ENCODE results near the gene CCDC188.
"Not testable (repeated sequence)": the region's sequence is repeated elsewhere in the genome, so short reads cannot be mapped to it uniquely, and the experiment has no call there.

CCDC188 gene

DNA sequence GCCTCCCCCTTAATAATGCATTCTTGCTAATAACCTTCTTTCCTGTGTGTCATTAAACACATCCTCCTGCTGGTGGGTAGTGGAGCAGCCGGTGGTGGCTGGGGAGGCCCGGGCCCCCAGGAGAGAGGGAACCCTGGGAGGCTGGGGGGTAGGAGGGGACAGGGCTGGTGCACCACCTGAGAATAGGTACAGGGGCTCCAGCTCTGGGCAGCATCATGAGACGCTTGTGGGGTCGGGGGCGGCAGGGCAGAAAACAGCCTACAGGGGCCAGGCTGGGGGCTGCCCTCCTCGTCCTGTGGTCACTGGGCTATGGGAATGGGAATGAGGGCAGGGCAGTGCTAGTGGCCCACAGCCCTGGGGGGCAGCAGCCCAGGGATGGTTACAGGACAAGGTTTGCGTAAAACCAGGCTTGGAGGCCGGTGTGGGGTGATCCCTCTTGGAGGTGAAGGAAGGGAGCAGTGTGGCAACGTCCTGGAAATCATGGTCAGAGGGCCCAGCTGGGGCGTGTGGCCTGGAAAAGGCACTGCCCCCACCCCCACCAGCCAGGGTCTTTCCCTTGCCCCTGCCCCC lies 18.5 kb upstream of the CCDC188 start:
- no peak for DNase-seq (ENCODE audit: low spot score)

DNA sequence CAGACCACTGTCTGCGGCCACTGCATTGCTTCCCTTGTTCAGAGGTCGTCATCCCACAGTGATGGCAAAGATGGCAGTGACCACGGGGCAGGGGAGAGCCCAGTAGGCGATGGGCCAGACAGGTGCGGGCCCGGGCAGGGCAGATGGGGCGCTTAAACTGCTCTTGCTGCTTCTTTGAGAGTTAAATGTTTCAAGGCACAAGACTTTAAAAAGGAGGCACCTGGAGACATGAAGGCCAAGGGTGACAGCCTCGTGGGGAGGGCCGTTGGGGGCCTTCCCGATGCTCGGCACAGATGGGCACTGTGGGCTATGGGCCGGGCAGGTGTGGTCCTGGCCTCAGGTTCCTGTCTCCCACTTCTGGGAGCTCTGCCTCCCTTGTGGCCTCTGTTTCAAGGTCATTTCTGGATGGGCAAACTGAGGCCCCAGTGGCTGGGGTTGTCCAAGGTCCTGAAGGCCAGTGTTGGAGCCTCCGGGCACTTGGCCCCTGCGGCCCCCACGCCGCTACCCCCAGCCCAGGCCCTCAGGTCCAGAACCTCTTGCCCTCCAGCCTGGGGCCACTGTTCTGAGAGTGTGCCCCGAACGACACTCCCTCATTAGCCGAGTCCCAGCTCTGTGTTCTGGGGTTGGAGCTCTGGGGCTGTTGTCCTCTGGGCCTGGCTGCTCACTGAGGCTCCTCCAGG lies 16.9 kb upstream of the CCDC188 start:
- DNase-seq (ENCODE audit: low spot score): no peak

DNA sequence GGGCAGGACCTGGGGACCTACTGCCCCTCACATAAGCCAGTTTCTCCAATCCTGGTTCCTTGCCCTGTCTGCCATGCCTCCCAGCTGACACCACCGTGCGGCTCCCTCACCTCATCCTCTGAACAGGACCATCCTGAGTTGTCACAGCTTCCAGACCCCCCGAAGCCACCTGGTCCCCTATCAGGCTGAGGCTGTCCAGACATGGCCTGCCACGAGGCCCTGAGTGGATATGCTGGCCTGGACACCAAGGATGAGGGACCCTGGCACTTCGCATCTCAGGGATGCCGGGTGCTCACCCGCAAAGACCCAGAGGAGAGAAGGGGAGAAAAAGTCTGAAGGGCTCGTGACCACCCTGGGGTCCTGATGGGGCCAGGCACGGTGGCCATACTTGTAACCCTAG lies 15.8 kb upstream of the CCDC188 start:
- no peak for DNase-seq (ENCODE audit: low spot score)

DNA sequence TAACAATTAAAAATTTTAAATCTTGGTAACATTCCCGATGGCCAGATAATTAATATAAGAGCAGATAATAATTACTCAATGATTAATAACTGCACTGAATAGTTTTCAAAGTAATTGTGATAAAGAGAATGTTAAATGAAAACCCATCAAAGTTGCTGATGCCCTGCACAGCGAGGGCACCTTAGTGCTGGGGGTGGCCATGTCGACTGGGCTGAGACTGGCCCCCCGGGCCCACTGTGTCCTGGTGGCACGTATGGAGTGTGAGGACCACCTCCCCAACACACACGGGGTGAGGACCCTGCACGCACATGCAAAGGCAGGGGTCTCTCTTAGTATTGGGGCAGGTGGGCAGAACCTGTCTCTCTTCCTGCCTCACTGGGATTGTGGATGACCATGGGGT lies 15.1 kb upstream of the CCDC188 start:
- no peak for DNase-seq (ENCODE audit: low spot score)

DNA sequence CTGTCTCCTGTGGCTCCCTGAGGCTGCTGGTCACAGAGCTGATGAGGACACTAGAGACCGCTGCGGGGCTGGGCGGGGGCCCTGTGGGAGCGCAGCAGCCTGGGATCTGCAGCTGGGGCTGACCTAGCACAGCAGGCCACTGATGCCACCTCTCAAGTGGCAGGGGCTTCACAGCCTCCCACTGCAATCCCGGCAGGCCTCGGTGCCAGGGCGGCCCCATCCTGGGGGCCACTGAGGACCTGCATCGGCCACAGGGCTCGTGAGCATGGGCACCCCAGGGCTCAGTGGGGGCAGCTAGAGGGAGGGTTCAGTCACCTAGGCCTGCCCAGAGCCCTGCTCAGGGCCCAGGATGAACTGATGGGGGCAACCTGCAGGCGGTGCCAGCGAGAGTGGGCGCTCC lies 14.6 kb upstream of the CCDC188 start:
- DNase-seq (ENCODE audit: low spot score): no peak

DNA sequence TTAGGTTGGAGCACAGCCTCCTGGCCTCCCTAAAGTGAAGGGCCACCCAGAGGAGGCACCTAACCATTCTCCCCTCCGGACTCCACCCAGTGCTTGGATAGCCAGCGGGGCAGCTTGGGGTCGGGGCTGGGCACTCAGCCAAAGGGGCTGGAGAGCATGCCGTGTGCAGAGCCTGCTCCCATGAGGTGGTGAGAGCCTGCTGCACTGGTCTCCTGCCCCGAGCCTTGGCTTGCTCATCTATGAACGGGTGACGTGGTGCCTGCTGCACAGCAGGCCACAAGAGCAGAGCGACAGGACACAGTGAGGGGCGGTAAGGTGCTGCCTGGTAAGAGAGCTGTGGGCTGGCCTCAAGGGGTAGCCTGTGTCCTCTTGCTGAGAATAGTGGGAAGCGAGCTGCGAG lies 14.0 kb upstream of the CCDC188 start:
- DNase-seq (ENCODE audit: low spot score): no peak

DNA sequence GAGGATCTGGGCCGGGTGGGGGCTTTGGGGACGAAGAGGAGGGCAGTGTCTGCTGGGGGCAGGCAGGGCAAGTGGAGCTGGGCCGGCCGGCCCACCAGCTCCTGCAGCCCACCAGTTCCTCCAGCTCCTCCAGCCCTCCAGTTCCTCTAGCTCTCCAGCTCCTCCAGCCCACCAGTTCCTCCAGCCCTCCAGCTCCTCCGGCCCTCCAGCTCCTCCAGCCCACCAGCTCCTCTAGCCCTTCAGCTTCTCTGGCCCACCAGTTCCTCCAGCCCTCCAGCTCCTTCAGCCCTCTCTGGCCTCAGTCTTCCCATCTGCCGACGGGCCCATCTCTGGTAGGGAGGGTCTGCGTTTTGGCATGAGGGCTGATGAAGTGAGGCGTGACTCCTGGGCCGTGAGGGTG lies 9.2 kb upstream of the CCDC188 start:
- no peak for DNase-seq (ENCODE audit: low spot score)

DNA sequence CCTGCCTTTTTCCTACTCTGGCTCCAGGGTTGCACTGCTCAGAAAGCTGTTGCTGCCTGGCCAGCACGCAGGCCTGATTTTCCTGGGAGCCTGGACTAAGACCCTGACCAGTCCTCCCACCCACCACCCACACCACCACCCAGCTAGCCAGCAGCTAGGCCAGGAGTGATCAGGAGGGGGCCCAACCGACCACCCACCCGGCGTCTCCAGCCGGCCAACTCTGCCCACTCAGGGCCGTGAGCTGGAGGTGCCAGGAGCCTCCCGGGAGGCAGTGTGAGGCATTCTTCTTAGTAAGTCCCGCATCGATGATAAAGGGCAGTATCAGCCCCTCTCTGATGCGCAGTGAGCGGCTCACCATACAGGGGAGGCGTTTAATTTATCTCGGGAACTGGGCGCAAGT lies 8.7 kb upstream of the CCDC188 start:
- DNase-seq (ENCODE audit: low spot score): not testable (repeated sequence)

DNA sequence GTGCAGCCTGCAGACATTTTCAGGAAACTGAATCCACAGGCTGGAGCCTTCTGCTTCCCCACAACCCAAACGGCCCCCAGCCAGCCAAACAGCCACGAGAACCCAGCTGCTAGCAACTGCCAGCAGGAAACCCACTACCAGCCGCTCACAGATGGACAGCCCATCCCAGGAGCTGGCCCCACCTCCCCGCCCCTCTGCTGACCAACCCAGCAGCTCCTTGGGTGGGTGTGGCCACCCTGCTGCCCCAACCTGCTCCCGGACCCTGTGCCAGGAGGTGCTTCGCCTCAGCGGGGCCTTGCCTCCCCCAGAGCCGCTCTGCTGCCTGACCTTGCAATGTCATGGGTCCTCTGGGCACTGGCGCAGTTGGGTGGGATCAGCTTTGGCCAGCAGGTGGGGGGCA lies 8.2 kb upstream of the CCDC188 start:
- DNase-seq (ENCODE audit: low spot score): no peak

DNA sequence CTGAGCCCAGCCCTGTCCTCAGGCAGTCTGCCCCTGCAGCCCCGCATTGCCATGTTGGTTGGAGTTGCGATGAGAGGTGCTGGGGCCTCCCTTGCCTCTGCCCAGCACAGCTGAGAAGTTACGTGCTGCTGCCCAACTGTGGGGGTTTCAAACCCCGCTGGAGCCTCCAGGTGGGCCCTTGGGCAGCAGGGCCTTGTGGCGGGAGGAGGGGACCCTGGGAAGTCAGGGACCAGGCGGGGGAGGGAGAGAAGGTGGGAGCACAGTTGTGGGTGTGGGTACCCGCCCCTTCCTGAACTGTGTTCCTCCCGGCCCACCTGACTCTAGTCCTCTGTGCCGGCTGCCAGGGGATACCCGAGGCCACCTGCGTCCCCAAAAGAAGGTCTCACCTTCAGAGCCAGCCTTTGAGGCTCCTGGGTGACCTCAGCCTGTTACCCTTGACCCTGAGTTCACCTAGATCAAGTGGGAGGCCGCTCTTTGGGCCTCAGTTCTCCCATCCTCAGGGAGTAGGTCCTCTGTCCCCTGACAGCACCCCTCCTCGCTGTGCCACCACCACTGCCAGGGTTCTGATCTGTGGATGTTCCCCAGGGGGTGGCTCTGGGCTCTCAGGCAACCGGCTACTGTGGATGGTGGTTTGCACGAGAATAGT lies 7.7 kb upstream of the CCDC188 start:
- DNase-seq (ENCODE audit: low spot score): no peak

DNA sequence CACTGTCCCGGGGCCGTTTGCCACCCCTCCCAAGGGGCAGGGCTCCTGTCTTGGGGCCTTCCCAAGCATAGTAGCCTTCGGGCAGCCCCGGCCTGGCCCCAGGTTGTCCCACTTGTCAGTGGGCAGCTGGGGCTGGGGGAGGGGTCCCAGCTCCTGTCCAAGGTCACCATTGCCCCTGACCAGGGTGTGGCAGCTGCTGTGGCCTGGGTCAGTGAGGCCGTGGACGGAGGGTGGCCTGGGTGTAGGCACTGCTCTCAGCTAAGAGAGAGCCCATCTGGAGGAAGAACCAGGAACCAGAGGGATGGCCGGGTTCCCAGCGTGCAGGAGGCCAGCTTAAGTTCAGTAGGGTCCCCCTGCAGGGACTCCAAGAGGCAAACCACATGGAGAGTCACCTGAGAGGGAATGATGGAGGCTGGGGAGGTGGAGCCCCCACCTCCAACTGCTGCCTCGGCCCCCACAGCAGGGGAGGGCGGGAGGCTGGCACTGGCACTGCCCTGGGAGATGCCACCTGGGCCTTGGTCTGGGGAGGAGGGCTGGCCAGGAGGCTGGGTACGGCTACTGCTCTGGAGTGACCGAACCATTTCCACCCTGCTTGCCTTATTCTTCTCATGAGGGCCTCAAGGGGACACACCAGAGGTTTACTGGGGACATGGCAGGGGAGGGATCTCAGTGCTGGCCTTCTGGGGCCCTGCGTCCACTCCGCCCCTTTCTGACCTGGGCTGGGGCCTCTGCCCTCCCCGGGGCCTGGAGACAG lies 6.8 kb upstream of the CCDC188 start:
- no peak for DNase-seq (ENCODE audit: low spot score)

DNA sequence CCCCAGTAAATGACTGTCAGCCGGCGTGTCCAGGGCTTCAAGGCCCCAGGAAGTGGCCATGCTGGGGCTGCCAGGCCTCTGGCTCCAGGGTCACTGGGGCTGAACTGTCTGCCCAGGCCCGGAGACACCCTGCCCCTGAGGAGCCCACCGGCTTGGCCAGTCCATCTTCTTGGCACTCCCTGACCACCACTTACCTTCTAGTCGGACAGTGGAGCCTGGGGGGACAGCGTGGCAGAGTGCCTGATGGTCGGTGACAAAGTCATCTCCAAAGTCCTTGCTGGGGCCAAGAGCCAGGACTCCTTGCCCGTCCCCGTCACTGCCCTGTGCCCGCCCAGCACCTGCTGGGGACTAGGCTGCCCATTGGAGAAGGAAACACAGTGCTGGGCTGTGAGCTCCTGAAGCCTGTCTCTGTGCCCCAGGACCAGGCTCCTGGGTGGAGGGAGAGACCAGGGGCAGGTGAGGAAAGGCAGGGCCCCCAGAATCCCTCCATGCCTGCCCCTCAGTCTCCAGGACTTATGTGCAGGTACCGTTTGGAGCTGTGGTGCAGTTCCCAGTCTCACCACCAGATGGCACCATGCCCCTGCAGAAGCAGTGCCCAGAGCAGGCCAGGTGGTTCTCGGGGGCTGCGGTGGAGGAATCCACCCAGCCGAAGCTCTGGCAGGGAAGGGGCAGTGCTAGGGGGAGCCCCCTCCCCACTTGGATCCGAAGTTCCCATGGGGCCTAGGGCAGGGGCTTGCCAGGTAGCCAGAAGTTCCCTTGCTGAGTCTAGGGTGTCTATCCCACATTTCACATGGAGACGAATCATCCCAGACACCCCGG lies 6.0 kb upstream of the CCDC188 start:
- DNase-seq (ENCODE audit: low spot score): peak; percentile 86

DNA sequence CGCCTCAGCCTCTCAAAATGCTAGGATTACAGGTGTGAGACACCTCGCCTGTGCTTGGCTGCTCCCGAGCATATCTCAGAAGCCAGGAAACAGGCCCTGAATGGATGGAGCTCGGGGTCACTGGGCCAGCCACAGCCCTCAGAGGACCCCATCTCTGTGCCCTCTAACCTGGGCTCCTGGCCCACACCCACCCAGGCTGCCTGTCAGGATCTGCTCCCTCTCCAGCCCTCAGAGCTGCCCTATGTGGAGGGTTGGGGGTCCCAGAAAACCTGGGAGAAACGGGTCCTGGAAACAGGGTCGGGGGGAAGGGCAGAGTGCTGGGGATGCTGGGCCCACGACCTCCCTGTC lies 5.2 kb upstream of the CCDC188 start:
- no peak for DNase-seq (ENCODE audit: low spot score)

DNA sequence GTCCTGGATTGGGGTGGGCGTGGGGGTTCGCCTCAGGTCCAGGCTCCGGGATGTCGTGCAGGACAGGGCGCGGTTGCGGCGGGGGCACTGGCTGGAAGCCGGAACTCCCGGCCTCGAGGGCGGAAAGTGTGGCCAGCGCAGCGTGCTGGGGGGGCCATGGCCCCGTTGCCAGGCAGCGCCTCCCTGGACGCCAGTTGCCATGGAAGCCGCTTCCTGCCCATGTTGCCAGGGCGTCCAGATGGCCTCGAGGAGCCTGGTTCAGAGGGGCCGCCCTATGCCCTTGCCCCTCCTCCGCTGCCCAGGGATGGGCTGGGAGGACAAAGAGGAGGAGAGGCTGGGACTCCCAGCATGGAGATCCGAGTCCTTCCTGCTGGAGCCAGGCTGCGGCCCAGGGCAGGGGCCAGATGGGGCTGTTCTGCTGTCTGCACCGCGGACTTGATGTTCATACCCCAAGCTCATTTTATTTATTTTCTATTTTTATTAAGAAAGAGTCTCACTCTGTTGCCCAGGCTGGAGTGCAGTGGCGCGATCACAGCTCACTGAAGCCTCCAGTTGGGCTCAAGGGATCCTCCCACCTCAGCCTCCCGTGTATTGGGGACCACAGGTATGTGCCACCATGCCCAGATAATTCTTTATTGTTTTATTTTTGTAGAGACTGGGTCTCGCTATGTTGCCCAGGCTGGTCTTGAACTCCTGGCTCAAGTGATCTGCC lies 4.6 kb upstream of the CCDC188 start:
- peak; percentile 43 for DNase-seq (ENCODE audit: low spot score)

DNA sequence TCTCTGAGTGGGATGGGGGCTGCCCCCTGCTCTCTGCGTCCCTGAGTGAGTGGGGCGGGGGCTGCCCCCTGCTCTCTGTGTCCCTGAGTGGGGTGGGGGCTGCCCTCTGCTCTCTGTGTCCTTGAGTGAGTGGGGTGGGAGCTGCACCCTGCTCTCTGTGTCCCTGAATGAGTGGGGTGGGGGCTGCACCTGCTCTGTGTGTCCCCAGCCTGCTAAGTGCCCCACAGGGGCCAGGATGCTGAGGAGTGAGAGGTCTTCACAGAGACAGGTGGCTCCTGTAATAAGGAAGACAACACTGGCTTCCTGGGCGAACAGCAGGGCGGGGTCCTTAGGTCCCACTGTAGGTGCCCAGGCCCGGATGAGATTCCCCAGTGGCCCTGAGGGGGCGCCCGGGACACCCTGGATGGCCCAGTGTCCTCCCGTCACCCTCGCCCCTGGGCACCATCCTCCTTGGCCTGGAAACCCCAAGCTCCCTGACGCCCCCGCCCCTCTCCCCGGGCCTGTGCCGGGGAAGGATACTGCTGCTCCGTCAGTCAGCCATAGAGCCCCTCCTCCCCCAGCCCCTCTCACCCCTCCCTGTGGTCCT lies 3.8 kb upstream of the CCDC188 start:
- DNase-seq (ENCODE audit: low spot score): no peak

DNA sequence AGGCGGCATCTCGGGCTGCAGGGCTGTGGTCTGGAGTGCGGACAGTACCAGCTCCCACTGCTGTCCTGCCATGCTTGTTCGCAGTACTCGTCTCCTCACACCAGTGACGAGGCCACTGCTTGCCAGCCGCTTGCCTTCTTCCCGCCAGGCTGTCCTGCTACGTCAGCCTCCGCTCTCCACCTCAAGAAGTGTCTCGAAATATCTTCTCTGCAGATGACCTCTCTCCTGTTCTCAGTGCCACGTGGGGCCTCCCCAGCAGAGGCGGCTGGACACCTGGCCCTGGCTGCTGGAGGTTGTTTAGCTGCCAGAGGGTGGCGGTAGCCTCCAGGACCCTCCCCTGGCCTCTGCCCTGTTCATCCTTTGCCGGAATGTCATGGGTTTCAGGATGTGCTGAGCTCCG lies 3.1 kb upstream of the CCDC188 start:
- DNase-seq (ENCODE audit: low spot score): peak; percentile 49

DNA sequence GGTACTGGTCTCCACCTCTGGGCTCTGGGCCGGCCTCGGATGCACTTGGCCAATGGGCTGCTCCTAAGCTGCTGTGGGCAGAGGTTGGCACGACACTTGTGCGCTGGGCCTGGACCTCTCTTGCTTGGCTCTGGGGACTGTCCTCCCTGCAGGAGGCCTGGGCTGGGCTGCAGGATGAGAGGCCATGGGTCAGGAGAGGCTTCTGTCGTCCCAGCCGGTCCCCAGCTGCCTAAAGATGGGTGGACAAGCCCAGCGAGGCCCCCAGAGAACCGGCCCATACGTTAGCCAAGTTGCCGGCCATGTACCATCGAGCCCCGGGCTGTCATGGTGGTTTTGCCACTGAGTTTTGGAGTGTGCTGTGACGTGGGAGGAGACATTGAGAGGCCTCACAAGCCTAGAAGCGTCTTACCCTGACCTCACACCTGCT lies 1.6 kb upstream of the CCDC188 start:
- no peak for DNase-seq (ENCODE audit: low spot score)

DNA sequence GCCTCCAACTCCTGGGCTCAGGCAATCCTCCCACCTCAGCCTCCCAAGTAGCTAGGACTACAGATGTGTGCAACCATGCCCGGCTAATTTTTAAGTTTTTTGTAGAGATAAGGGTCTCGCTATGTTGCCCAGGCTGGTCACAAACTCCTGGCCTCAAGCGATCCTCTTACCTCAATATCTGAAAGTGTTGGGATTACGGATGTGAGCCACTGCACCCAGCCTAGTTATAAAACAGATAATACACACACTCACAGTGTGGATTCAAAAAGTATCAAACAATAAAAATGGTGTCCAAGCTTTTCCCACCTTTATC lies 377 bp upstream of the CCDC188 start:
- no peak for DNase-seq (ENCODE audit: low spot score)

DNA sequence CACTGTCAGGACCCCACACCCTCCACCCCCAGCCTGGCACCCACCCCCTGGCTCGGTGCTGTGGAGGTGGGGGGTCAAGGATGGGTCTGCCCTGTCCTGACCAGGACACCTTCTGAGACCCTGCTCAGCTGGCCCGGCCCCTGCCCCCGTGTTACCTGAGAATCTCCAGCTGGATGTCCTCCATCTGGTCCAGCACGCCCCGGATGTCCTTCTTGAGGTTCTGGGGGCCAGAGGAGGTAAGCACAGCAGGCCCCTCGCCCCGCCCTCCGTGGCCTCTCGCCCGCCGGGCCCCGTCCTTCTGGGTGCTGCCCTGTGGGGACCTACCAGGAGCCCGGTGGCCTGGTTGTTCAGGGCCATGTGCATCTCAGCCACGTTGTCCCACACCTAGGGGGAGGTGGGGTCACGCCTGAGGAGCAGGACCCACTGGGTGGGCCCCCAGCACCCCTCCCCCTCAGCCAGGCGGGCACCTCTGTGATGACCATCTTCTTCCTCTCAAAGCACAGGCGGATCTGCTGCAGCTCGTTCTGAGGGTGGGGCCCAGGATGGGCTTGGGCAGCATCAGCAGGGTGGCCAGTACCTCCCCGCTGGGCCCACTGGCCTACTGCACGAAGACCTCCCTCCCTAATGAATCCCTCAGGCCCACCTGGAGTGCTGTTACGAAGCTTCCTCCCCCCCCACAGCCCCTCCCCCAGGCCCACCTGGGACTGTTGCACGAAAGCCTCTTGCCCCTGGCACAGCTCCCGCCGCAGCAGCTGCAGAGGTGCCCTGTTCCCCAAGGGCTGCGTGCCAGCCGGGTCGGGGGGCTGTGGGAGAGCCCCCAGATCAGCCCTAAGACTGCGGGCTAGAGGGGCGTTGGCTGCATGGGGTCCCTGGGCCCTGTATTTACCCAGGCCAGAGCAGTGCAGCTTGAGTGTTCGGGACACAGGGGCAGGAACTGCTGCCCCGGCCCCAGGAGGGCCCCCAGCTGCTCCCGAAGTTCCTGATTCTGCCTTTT lies 1.3 kb downstream of the CCDC188 start:
- DNase-seq (ENCODE audit: low spot score): no peak

DNA sequence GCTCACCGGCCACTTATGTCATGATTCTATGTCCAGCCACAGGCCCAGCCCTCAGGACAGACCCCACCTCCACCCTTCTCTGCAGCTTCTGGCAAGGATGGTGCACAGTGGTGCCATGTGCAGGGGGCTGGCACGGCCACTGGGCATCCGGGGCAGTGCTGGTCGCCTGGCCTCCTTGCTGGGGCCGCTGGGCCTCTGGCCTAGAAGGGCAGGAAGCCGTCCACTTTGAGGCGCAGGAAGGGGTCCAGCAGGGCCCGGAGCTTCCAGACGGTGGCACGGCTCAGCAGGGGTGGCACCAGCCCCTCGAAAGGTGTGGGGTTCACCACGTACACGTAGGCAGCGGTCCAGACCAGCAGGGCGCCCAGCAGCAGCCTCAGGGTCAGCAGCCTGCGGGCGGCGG lies 2.4 kb downstream of the CCDC188 start:
- DNase-seq (ENCODE audit: low spot score): no peak

All from AG08396 (cell line).